Measurements from ENCODE around the gene GPR137C.

The GPR137C gene, protein sequence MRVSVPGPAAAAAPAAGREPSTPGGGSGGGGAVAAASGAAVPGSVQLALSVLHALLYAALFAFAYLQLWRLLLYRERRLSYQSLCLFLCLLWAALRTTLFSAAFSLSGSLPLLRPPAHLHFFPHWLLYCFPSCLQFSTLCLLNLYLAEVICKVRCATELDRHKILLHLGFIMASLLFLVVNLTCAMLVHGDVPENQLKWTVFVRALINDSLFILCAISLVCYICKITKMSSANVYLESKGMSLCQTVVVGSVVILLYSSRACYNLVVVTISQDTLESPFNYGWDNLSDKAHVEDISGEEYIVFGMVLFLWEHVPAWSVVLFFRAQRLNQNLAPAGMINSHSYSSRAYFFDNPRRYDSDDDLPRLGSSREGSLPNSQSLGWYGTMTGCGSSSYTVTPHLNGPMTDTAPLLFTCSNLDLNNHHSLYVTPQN

GRCh38 chr14:52552063-52552988 is at the start of gene GPR137C, which contains the start of gene TXNDC16:
GPR137C (plus strand) TSS chr14:52552836; CDS start chr14:52553148, 312 bp downstream.
TXNDC16 (minus strand) TSS chr14:52552505; CDS start chr14:52543557, 8,948 bp downstream.
- peak; percentile 100 for DNase-seq

DNA sequence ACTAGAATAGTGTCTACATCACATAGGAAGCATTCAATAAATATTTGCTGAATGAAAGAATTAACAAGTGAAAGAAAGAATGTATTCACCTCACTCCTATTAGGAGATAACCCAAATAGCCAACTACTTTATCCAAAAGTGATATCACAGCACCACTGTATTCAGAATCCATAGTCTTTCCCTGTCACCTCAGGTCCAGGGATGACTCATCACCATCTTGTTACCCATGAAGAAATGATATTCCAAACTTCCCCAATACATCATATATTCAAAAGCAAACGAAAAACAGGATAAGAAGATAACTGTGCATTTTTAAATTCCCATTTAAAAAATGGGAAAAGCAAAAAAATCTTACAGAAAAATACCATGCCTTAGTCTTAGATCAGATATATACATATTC is 39.4 kb upstream of the GPR137C start:
- no peak for DNase-seq

- DNase-seq, result no peak
Measured at GRCh38 chr14:52514046-52514811, 38.4 kb upstream of the GPR137C start.

DNA sequence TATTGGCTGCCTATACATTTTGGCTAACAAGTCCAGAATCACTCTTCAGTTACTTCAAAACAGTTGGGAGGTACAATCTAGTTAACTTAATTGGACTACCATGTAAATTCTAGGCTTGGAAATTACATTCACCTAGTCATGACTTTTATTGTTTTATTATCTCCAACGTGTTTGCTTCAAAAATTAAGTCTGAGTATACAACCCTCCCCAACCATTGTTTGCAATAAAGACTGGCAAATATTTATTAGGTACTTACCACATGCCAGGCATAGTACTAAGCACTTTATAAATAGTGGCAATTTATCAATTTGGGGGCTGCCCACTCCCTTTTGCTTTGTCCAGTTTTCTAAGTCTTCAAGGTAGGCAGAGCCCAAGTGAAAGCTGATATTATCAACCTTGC is 30.6 kb upstream of the GPR137C start:
- no peak for DNase-seq

DNA sequence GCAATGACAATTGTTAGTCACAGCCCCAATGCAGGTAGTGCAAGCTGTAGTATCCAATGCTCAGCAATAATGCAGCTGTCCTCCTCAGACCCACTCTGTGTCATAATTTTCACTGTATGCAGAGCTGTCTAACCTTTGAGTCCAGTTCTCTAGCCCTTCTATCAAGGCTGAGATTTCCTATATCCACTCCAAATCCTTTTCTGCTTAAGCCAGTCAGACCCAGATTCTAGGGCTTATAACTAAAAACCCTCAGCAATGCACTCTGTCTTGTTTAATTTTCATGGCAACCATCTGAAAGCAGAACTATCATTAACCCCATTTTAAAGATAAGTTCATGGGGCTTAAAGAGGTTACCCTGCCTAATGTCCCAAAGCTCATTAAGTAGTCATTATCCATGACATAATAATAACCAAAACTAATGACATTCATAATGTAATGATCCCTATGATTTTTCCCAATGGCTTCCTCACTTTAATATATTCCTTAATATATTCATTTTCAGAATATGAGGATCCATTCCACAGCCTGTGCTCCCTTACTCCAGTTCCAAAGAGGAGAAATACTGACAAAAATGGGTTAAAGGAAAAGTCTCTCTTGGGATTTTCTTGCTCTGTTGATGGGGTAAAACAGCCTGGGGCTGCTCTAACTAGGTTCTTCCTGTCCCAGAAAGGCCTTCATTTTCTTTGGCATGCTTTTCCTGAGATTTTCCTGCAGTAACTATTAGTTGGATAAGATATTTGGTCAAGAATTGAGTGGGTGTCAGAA is 29.9 kb upstream of the GPR137C start:
- no peak for DNase-seq

GRCh38 chr14:52527052-52527451 is 25.6 kb upstream of the GPR137C start:
- DNase-seq, result no peak

GRCh38 chr14:52531481-52531880 is 21.2 kb upstream of the GPR137C start:
- no peak for DNase-seq

GRCh38 chr14:52536269-52536668 is 16.4 kb upstream of the GPR137C start:
- no peak for DNase-seq

DNA sequence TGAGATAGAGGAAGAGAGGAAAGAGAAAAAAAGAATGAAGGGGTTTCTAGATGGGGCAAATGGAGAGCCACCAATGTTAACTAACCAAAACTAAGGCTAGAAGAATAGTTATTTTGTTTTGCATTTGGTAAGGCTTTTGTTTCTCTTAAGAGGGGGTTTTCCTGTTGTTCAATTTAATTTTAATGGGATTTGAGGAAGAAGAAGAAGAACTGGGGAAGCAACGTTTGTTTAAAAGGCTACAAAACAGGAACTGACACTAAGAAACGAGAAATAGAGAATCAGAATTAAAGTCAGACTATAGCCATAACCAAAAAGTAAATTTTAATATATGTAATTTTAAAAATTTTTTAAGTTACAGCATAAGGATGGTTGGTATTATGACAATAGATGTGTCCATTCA is 14.0 kb upstream of the GPR137C start:
- no peak for DNase-seq

DNA sequence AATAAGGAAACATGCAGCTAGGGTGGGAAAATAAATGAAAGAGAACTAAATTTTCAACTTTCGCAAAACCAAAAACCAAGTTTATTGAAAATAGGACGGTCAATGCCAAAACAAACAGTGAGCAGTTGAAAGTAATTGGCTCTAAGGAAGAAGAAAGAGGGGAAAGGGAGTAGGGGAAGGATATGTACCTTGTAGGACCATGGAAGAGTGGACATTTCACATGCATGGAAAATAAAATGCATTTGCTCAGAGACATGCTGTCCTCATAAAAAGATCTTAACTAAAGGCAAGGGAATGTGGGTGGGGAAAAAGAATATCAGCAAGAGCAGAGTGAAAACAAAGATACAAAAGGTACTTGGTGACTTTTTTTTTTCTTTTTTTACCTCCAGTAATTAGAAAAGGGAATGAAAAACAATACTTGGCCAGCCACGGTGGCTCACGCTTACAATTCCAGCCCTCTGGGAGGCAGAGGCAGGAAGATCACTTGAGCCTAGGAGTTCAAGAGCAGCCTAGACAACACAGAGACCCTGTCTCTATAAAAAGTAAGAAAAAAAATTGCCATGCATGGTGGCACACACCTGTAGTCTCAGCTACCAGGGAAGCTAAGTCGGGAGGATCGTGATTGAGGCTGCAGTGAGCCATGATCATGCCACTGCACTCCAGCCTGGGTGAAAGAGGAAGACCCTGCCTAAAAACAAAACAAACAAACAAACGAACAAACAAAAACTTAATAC is 6.9 kb upstream of the GPR137C start:
- DNase-seq, result no peak

GRCh38 chr14:52546318-52546670 is 6.3 kb upstream of the GPR137C start:
- DNase-seq, result no peak

DNA sequence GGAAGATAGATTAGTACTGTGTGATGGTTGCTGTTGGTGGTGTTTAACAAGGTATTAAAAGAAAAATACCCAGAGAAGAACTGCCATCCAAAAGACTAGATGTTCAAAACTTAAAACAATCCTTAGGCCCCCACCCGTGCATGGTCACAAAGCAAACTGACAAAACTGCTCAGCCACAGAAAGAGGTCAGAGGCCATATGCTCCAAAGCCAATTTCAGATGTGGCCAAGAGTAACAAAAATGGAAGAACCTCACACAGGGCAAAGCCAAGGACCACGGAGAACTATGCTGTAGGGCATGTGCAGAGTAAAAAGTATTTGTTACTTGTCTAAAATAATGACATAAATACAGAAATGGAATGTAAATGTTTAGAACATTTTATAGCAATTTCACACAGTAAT is 5.6 kb upstream of the GPR137C start:
- no peak for DNase-seq

GRCh38 chr14:52547526-52547925 is 5.1 kb upstream of the GPR137C start:
- DNase-seq, result no peak

- no peak for DNase-seq
Measured at GRCh38 chr14:52550661-52551060, 2.0 kb upstream of the GPR137C start.

DNA sequence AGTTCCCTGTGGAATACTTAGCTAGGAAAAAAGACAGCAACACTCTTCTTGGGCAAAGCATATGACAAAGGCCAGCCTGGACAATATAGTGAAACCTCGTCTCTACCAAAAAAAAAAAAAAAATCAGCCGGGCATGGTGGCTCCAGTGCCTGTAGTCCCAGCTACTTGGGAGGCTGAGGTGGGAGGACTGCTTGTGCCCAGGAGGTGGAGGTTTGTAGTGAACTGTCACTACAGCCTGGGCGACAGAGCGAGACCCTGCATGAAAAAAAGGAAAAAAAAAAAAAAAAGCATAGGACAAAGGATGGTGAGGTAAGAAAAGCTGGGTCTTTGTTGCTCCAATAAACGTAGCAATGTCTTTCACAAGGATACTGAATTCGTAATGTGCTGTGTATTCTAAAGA is 1.4 kb upstream of the GPR137C start:
- no peak for DNase-seq

DNA sequence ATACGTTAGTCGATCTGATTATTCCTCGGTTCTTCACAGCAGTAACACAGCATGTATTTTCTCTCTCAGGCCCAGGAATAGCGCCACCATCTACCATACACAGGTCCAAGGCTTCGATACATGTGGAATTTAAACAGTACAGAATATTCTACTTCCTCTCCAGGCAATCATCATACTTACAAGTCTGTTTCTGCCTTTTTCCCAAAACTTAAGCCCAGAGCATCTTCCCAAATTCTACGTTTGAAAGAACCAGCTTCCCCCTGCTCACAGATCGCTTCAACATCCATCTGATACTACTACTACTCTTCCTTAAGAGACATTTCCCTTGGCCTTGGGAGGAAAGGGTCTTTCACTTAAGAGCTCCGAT is 957 bp upstream of the GPR137C start:
- peak; percentile 26 for DNase-seq

GRCh38 chr14:52553002-52553670 is 500 bp downstream of the GPR137C start:
- peak; percentile 41 for DNase-seq

GRCh38 chr14:52553671-52554575 is 1.3 kb downstream of the GPR137C start:
- peak; percentile 85 for DNase-seq

GRCh38 chr14:52558688-52559087 is 6.1 kb downstream of the GPR137C start:
- no peak for DNase-seq

DNA sequence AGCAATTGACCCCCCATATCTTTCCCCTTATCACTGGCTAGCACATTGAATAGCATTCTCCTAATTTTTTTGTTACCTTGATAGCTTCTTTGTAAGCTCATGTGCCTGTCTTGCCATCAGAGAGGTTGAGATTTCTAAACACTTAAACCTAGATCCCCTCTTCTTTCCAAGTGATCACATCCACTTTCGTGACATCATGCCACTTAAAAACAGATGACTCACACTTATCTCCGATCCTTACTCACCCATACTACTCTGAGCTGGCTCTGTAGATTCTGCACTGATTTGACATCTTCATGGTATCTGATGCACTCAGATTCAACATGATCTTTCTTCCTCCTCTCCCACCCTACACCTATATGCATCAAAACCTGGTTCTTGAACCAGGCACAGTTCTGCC is 10.5 kb downstream of the GPR137C start:
- no peak for DNase-seq

All from CD4-positive, alpha-beta T cell treated with Interleukin-17A for 1 hour (primary cell).